SK-N-SH (cell line): ENCODE data around the gene NEK7. TPM values are rescaled to one million over a fixed set of nuclear protein-coding genes. Genes with fewer than 3 reads are reported as not detected.
A peak's percentile ranks its signal among the peaks of the same experiment; 100 is the strongest.

ENCODE experiments used
- CTCF ChIA-PET: fragments of 300-600, 350-600 bp; formaldehyde crosslinking; extraction: SDS; loops from one replicate; lab custom pipeline; 2021; lab: Yijun Ruan, JAX
- POLR2A ChIA-PET: fragments of 350-600 bp; sonication (Branson Sonifier 250); formaldehyde crosslinking; extraction: SDS; loops from one replicate; lab custom pipeline; 2020; ENCODE audit warnings: antibody characterized with exemption, inconsistent platforms; lab: Yijun Ruan, JAX
- DNase-seq: peaks from one replicate; pipeline ENCODE4 v3.0.0; 2012
- H2AFZ ChIP-seq: fragments of 200-600 bp; sonication (generic); 2 replicates; pipeline ENCODE4 v1.8.1; 2016; ENCODE audit warnings: antibody characterized with exemption, mild to moderate bottlenecking, low read depth
- H3F3A ChIP-seq: fragments of 200-600 bp; sonication (generic); replicated peaks from 2 replicates; pipeline ENCODE3; 2016; ENCODE audit warnings: antibody characterized with exemption, mild to moderate bottlenecking; ENCODE audit not compliant: insufficient read depth
- H3K27ac ChIP-seq, 2 experiments: fragments of 200-500 bp in 1 of 2; fragments of 200-600 bp in 1 of 2; sonication (Bioruptor generic) in 1 of 2; sonication (generic), shearing (Covaris generic) in 1 of 2; 2 replicates each; pipeline versions ENCODE4 v1.5.1 to v1.6.1; 2014 to 2016; ENCODE audit warnings: low read depth in 2 of 2, inconsistent platforms in 1 of 2, low read length in 1 of 2, mild to moderate bottlenecking in 1 of 2, mixed read lengths in 1 of 2
- H3K27me3 ChIP-seq: fragments of 200-600 bp; sonication (generic), shearing (Covaris generic); 2 replicates; pipeline ENCODE4 v1.6.1; 2016; ENCODE audit warnings: mixed run types; ENCODE audit not compliant: insufficient read depth
- H3K36me3 ChIP-seq, 2 experiments: fragments of 200-500 bp in 1 of 2; fragments of 200-600 bp in 1 of 2; sonication (Bioruptor generic) in 1 of 2; sonication (generic) in 1 of 2; replicated peaks in 1 of 2; 2 replicates each; pipeline versions ENCODE3 to v1.5.1; 2014 to 2016; ENCODE audit warnings: low read length in 1 of 2, mild to moderate bottlenecking in 1 of 2; ENCODE audit not compliant: insufficient read depth in 2 of 2, control insufficient read depth in 1 of 2
- H3K4me1 ChIP-seq, 2 experiments: fragments of 200-500 bp in 1 of 2; fragments of 200-600 bp in 1 of 2; sonication (Bioruptor generic) in 1 of 2; sonication (generic), shearing (Covaris generic) in 1 of 2; 2 replicates each; pipeline versions ENCODE4 v1.5.1 to v1.6.1; 2014 to 2016; ENCODE audit warnings: low read depth in 1 of 2, low read length in 1 of 2, mixed run types in 1 of 2; ENCODE audit not compliant: insufficient read depth in 2 of 2, control insufficient read depth in 1 of 2
- H3K4me2 ChIP-seq: fragments of 200-600 bp; sonication (generic), shearing (Covaris generic); 2 replicates; pipeline ENCODE4 v1.6.1; 2017; ENCODE audit warnings: mixed run types
- H3K4me3 ChIP-seq, 2 experiments: fragments of 200-500 bp in 1 of 2; fragments of 200-600 bp in 1 of 2; sonication (Bioruptor generic) in 1 of 2; sonication (generic), shearing (Covaris generic) in 1 of 2; 2 replicates each; pipeline versions ENCODE4 v1.5.1 to v1.8.1; 2014 to 2016; ENCODE audit warnings: low read depth in 2 of 2, inconsistent platforms in 1 of 2, low read length in 1 of 2, mild to moderate bottlenecking in 1 of 2, mixed read lengths in 1 of 2, moderate library complexity in 1 of 2
- H3K79me2 ChIP-seq: fragments of 200-600 bp; sonication (generic); 2 replicates; pipeline ENCODE4 v1.8.1; 2017; ENCODE audit warnings: mild to moderate bottlenecking; ENCODE audit not compliant: insufficient read depth
- H3K9ac ChIP-seq: fragments of 200-600 bp; sonication (generic); 2 replicates; pipeline ENCODE4 v1.6.1; 2017; ENCODE audit warnings: mixed run types
- H3K9me2 ChIP-seq: fragments of 200-600 bp; sonication (generic); 2 replicates; pipeline ENCODE4 v1.6.1; 2017; ENCODE audit warnings: mixed run types
- H3K9me3 ChIP-seq: fragments of 200-600 bp; sonication (generic); 2 replicates; pipeline ENCODE4 v1.6.1; 2017; ENCODE audit warnings: mixed run types, mild to moderate bottlenecking, moderate library complexity
- H4K20me1 ChIP-seq: fragments of 200-600 bp; sonication (generic); 2 replicates; pipeline ENCODE4 v1.6.1; 2017; ENCODE audit warnings: mild to moderate bottlenecking, mixed run types; ENCODE audit not compliant: insufficient read depth
- FOSL2 ChIP-seq: IDR thresholded peaks from 2 replicates; pipeline ENCODE4 v1.4.0; 2012; ENCODE audit warnings: low read depth, mild to moderate bottlenecking, moderate library complexity, borderline replicate concordance
- FOXJ3 ChIP-seq: sonication (generic); formaldehyde crosslinking; IDR thresholded peaks from 2 replicates; pipeline ENCODE4 v1.5.1; 2020; ENCODE audit warnings: mild to moderate bottlenecking, missing genetic modification reagents
- GATA2 ChIP-seq: sonication (generic); formaldehyde crosslinking; IDR thresholded peaks from 2 replicates; pipeline ENCODE4 v1.5.0; 2020; ENCODE audit warnings: mild to moderate bottlenecking, missing genetic modification reagents
- JUND ChIP-seq: IDR thresholded peaks from 2 replicates; pipeline ENCODE4 v1.4.0; 2012
- MEF2A ChIP-seq: IDR thresholded peaks from 2 replicates; pipeline ENCODE4 v1.4.0; 2012; ENCODE audit warnings: low read depth, borderline replicate concordance
- NFIC ChIP-seq: IDR thresholded peaks from 2 replicates; pipeline ENCODE4 v1.4.0; 2012; ENCODE audit warnings: borderline replicate concordance
- NRF1 ChIP-seq: IDR thresholded peaks from 2 replicates; pipeline ENCODE4 v1.6.1; 2012; ENCODE audit warnings: low read depth, mild to moderate bottlenecking, low read length
- RAD21 ChIP-seq: IDR thresholded peaks from 2 replicates; pipeline ENCODE4 v1.6.1; 2012; ENCODE audit warnings: mild to moderate bottlenecking, low read length
- RCOR1 ChIP-seq: fragments of 150-350 bp; IDR thresholded peaks from 2 replicates; pipeline ENCODE4 v1.6.1; 2017; ENCODE audit warnings: antibody characterized with exemption, low read length
- RFX5 ChIP-seq: IDR thresholded peaks from 2 replicates; pipeline ENCODE4 v1.6.1; 2012; ENCODE audit warnings: mild to moderate bottlenecking, improper control_type of control experiment, low read length
- TAF1 ChIP-seq: IDR thresholded peaks from 2 replicates; pipeline ENCODE4 v1.6.1; 2012; ENCODE audit warnings: low read depth, mild to moderate bottlenecking, low read length, moderate library complexity, borderline replicate concordance
- TCF12 ChIP-seq: IDR thresholded peaks from 2 replicates; pipeline ENCODE4 v1.4.0; 2012
- YY1 ChIP-seq: IDR thresholded peaks from 2 replicates; pipeline ENCODE4 v1.4.0; 2012; ENCODE audit warnings: low read depth, mild to moderate bottlenecking
- WGBS: methylation state at CpG from one replicate; pipeline ENCODE4 v1.1.6; 2017; ENCODE audit warnings: low lambda C conversion rate; 5-methylcytosine and 5-hydroxymethylcytosine counted together
- polyA plus RNA-seq, 3 experiments: library from polyadenylated mRNA; depleted of rRNA; stranded (reverse); fragments of >200 nt; gene quantifications; 2 replicates each; pipeline ENCODE4 v1.2.3, GENCODE V29; 2012
- TF ChIP-seq, protein P1 (sequence below): IDR thresholded peaks from 2 replicates; pipeline ENCODE4; 2012
- TF ChIP-seq, protein P2 (sequence below): IDR thresholded peaks from 2 replicates; pipeline ENCODE4 v1.6.1; 2012; ENCODE audit warnings: mild to moderate bottlenecking, low read depth, low read length, moderate library complexity
- TF ChIP-seq, protein P3 (sequence below): fragments of 150-350 bp; IDR thresholded peaks from 2 replicates; pipeline ENCODE4 v1.6.1; 2017; ENCODE audit warnings: antibody characterized with exemption, low read length, low read depth, borderline replicate concordance
- TF ChIP-seq, protein P4 (sequence below): IDR thresholded peaks from 2 replicates; pipeline ENCODE4 v1.4.0; 2012; ENCODE audit warnings: low read depth, borderline replicate concordance
- TF ChIP-seq, protein P5 (sequence below): fragments of 150-350 bp; IDR thresholded peaks from 2 replicates; pipeline ENCODE4 v1.6.1; 2016; ENCODE audit warnings: mild to moderate bottlenecking, low read depth, low read length

NEK7 gene
- polyA plus RNA-seq, 1 of the 3 experiments (the other 2 are of a cell fraction) = 85.8 TPM

DNA sequence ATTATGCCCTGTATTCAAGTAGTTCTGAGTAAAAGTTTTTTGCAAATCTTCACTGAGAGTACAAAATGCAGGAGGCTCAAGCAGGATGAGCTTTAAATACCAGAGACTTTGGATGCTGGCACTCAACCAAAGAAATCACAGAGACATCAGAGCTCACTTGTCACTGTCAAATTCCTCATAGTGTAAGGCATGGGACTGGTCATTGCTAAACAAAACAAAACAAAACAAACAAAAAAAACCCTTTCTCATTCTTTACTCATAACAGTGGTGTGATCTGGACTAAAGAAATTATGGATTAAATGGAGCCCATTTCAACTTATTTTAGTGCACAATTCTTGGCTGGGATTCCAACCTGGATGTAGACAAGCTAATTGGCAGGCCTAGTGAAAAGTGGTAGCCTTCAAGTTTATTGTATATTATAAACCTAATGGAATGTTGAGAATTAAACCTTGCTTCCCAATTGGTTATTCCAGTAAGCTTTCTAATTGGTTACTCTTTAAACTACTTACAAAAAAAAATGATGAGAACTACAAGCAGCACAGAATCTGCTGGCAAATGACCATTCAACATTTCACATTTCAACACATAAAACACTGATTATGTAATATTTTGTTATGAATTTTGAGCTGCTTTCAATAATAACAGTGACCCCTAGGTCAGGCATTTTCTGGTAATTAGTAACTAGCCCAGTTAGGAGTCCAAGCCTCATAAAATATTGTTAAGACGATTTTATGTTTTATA is 30.6 kb upstream of the NEK7 start:
- TF ChIP-seq RCOR1 = no peak
- peak; percentile 28; the same call in 1 of the 2 replicates for TF ChIP-seq TCF12
- no peak for TF ChIP-seq MEF2A
- 0 out of 2 replicates have a peak, but pooled peaks have one; percentile 17 for TF ChIP-seq JUND
- peak; percentile 63 for TF ChIP-seq NFIC
- TF ChIP-seq, protein P1, sequence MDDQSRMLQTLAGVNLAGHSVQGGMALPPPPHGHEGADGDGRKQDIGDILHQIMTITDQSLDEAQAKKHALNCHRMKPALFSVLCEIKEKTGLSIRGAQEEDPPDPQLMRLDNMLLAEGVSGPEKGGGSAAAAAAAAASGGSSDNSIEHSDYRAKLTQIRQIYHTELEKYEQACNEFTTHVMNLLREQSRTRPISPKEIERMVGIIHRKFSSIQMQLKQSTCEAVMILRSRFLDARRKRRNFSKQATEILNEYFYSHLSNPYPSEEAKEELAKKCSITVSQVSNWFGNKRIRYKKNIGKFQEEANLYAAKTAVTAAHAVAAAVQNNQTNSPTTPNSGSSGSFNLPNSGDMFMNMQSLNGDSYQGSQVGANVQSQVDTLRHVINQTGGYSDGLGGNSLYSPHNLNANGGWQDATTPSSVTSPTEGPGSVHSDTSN = peak; percentile 81
- no peak for TF ChIP-seq FOSL2
- no peak for DNase-seq

DNA sequence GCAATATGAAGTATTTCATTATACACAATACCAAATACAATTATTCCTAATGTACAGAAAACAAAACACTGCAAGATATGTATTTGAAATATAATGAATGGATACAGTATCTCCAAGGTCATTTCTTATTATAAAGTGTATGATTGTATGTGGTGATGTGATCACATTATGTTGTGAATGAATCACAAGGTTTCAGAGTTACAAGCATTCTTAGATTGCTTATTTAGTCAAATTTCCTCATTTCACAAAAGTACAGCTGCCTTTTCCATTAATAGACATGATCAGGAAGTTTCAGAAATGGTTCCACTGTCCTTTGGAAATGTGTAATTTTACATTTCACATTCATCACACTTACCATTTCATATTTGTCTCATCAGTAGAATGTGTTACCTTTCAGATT is 28.3 kb upstream of the NEK7 start:
- H3K9me3 ChIP-seq = no peaks in the 10 kb centered on the region
- peaks cover 26% of the 10 kb centered on the region for H3F3A ChIP-seq
- H3K36me3 ChIP-seq = no peaks in the 10 kb centered on the region
- TF ChIP-seq RFX5 (no peak), NRF1 (no peak), MEF2A (no peak), TAF1 (no peak), YY1 (no peak), RAD21 (no peak), NFIC (no peak), GATA2 (no peak), FOXJ3 (CRISPR knock-in tag) (no peak)
- TF ChIP-seq, protein P2, sequence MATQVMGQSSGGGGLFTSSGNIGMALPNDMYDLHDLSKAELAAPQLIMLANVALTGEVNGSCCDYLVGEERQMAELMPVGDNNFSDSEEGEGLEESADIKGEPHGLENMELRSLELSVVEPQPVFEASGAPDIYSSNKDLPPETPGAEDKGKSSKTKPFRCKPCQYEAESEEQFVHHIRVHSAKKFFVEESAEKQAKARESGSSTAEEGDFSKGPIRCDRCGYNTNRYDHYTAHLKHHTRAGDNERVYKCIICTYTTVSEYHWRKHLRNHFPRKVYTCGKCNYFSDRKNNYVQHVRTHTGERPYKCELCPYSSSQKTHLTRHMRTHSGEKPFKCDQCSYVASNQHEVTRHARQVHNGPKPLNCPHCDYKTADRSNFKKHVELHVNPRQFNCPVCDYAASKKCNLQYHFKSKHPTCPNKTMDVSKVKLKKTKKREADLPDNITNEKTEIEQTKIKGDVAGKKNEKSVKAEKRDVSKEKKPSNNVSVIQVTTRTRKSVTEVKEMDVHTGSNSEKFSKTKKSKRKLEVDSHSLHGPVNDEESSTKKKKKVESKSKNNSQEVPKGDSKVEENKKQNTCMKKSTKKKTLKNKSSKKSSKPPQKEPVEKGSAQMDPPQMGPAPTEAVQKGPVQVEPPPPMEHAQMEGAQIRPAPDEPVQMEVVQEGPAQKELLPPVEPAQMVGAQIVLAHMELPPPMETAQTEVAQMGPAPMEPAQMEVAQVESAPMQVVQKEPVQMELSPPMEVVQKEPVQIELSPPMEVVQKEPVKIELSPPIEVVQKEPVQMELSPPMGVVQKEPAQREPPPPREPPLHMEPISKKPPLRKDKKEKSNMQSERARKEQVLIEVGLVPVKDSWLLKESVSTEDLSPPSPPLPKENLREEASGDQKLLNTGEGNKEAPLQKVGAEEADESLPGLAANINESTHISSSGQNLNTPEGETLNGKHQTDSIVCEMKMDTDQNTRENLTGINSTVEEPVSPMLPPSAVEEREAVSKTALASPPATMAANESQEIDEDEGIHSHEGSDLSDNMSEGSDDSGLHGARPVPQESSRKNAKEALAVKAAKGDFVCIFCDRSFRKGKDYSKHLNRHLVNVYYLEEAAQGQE = no peak
- TF ChIP-seq, protein P3, sequence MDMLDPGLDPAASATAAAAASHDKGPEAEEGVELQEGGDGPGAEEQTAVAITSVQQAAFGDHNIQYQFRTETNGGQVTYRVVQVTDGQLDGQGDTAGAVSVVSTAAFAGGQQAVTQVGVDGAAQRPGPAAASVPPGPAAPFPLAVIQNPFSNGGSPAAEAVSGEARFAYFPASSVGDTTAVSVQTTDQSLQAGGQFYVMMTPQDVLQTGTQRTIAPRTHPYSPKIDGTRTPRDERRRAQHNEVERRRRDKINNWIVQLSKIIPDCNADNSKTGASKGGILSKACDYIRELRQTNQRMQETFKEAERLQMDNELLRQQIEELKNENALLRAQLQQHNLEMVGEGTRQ = no peak
- TF ChIP-seq, protein P4, sequence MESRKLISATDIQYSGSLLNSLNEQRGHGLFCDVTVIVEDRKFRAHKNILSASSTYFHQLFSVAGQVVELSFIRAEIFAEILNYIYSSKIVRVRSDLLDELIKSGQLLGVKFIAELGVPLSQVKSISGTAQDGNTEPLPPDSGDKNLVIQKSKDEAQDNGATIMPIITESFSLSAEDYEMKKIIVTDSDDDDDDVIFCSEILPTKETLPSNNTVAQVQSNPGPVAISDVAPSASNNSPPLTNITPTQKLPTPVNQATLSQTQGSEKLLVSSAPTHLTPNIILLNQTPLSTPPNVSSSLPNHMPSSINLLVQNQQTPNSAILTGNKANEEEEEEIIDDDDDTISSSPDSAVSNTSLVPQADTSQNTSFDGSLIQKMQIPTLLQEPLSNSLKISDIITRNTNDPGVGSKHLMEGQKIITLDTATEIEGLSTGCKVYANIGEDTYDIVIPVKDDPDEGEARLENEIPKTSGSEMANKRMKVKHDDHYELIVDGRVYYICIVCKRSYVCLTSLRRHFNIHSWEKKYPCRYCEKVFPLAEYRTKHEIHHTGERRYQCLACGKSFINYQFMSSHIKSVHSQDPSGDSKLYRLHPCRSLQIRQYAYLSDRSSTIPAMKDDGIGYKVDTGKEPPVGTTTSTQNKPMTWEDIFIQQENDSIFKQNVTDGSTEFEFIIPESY = no peak
- TF ChIP-seq, protein P5, sequence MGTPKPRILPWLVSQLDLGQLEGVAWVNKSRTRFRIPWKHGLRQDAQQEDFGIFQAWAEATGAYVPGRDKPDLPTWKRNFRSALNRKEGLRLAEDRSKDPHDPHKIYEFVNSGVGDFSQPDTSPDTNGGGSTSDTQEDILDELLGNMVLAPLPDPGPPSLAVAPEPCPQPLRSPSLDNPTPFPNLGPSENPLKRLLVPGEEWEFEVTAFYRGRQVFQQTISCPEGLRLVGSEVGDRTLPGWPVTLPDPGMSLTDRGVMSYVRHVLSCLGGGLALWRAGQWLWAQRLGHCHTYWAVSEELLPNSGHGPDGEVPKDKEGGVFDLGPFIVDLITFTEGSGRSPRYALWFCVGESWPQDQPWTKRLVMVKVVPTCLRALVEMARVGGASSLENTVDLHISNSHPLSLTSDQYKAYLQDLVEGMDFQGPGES = no peak
- TF ChIP-seq, all 33 proteins: peak for 0
- DNase-seq = no peak
- no peak overlapping the region for H3K4me2 ChIP-seq
- CTCF ChIA-PET = interaction anchor here (0.6 kb wide), 1 partner anchor 313 kb away, joined by 3 read pairs; no protein-coding TSS in a partner anchor
- H3K27me3 ChIP-seq = no peaks in the 10 kb centered on the region
- no peak overlapping the region for H3K9ac ChIP-seq
- H2AFZ ChIP-seq = no peak overlapping the region
- H3K4me1 ChIP-seq = peaks cover 12 to 19% of the 10 kb centered on the region in 2 experiments; a peak in 2 of 4 replicates
- no peaks in the 10 kb centered on the region for H3K79me2 ChIP-seq
- H3K27ac ChIP-seq = no peak overlapping the region
- POLR2A ChIA-PET = no interaction called here
- no peaks in the 10 kb centered on the region for H4K20me1 ChIP-seq
- H3K9me2 ChIP-seq = no peaks in the 10 kb centered on the region
- H3K4me3 ChIP-seq = no peak overlapping the region

More for the DNA sequence above, 30.6 kb upstream of the NEK7 start:
- Histone ChIP-seq H3K36me3 (no peaks in the 10 kb centered on the region), H3K27me3 (no peaks in the 10 kb centered on the region), H2AFZ (peak overlapping the region; percentile 52; the same call in 1 of the 2 replicates), H3K9me3 (no peaks in the 10 kb centered on the region), H3K27ac (peak overlapping the region; percentile 92 to 97), H3K9me2 (no peaks in the 10 kb centered on the region), H3F3A (peaks cover 43% of the 10 kb centered on the region), H3K79me2 (no peaks in the 10 kb centered on the region), H3K4me2 (0 out of 2 replicates have a peak overlapping the region, but pooled peaks have one; percentile 26), H3K9ac (no peak overlapping the region; the same call in 1 of the 2 replicates), H3K4me1 (peaks cover 15 to 28% of the 10 kb centered on the region in 2 experiments), H3K4me3 (no peak overlapping the region), H4K20me1 (no peaks in the 10 kb centered on the region)
- 65% methylated on average over 1 of the region's 1 CpG for WGBS
- ChIA-PET CTCF (interaction anchor here (0.9 to 1.2 kb wide), 4 partner anchors 9 to 30 kb away, joined by 3 to 6 read pairs (median 3); partner anchors contain the start of gene NEK7), POLR2A (no interaction called here)
